Forelimb muscle (tissue), 1 donor: ENCODE results near the gene FAM25C. TPM values are rescaled to one million over a fixed set of nuclear protein-coding genes. Genes with fewer than 3 reads are reported as not detected.
"Not testable (repeated sequence)": the region's sequence is repeated elsewhere in the genome, so short reads cannot be mapped to it uniquely, and the experiment has no call there.

Experiments used
- DNase-seq: peaks from one replicate; pipeline ENCODE4 v3.0.0-alpha.2; 2013; ENCODE audit warnings: low read depth
- polyA plus RNA-seq: library from polyadenylated mRNA; unstranded; fragments of 120-200 nt; gene quantifications from one replicate; pipeline ENCODE4 v1.2.1, GENCODE V29; 2013; ENCODE audit not compliant: insufficient read length

Gene FAM25C
- polyA plus RNA-seq, 1 donor: not detected

- not testable (repeated sequence) for DNase-seq
Observed at GRCh38 chr10:47959677-47960076, 39.9 kb downstream of the FAM25C start.

- DNase-seq: not testable (repeated sequence)
Observed at GRCh38 chr10:47957158-47957557, 42.4 kb downstream of the FAM25C start.

- not testable (repeated sequence) for DNase-seq
Observed at GRCh38 chr10:47947424-47947823, 52.2 kb downstream of the FAM25C start.

Other genes starting within 250 kb of the FAM25C start
- gene SYT15B, start 236.2 kb downstream of the FAM25C start, polyA plus RNA-seq: 0.77 TPM
- gene NPY4R2, start 81.1 kb downstream of the FAM25C start, polyA plus RNA-seq: not detected